A549 (cell line): Measurements from ENCODE around the gene GLS.

Source experiments
- BCL3 ChIP-seq: fragments of >200 bp; sonication (Bioruptor Twin); formaldehyde crosslinking; IDR thresholded peaks from 3 replicates; pipeline ENCODE4 v1.6.1; 2016
- CTCF ChIP-seq: fragments of >200 bp; sonication (Bioruptor Twin); formaldehyde crosslinking; IDR thresholded peaks from 3 replicates; pipeline ENCODE4 v1.5.1; 2016
- HDAC2 ChIP-seq: fragments of 200-600 bp; sonication (generic); IDR thresholded peaks from 2 replicates; pipeline ENCODE4 v1.6.1; 2016
- JUNB ChIP-seq: fragments of >200 bp; sonication (Bioruptor Twin); formaldehyde crosslinking; IDR thresholded peaks from 2 replicates; pipeline ENCODE4 v1.6.1; 2016
- MAZ ChIP-seq: fragments of 150-350 bp; IDR thresholded peaks from 2 replicates; pipeline ENCODE4 v1.6.1; 2014; ENCODE audit warnings: antibody characterized with exemption, low read depth, low read length, borderline replicate concordance
- POLR2A ChIP-seq: IDR thresholded peaks from 2 replicates; pipeline ENCODE4 v1.6.1; 2012; ENCODE audit warnings: mild to moderate bottlenecking, low read length
- RAD21 ChIP-seq, 2 experiments: fragments of >200 bp in 1 of 2; sonication (Bioruptor Twin) in 1 of 2; formaldehyde crosslinking in 1 of 2; IDR thresholded peaks in 1 of 2; conservative IDR thresholded peaks in 1 of 2; 2 replicates in 1 of 2; 3 replicates in 1 of 2; pipeline ENCODE4 v1.6.1; 2012 to 2018; ENCODE audit warnings: inconsistent platforms in 1 of 2
- SREBF2 ChIP-seq: fragments of 450-650 bp; IDR thresholded peaks from 2 replicates; pipeline ENCODE4 v1.6.1; 2014; ENCODE audit warnings: mild to moderate bottlenecking, moderate library complexity
- USF2 ChIP-seq: fragments of 450-650 bp; IDR thresholded peaks from 2 replicates; pipeline ENCODE4 v1.6.1; 2014; ENCODE audit warnings: antibody characterized with exemption

GRCh38 chr2:190947711-190948251 lies 67.2 kb downstream of the GLS start:
- TF ChIP-seq JUNB (no peak), CTCF (peak; percentile 36; the same call in 2 of the 3 replicates), USF2 (no peak), SREBF2 (no peak), RAD21 (conservative IDR thresholded peaks at IDR 0.05 in 1 of 2, IDR thresholded peaks at IDR 0.05 in 1 of 2) (peak in 1 of 2 experiments; percentile 45; a peak in 4 of 5 replicates), HDAC2 (no peak), MAZ (no peak), POLR2A (no peak), BCL3 (no peak)
